GM18498 (cell line): ENCODE results near the gene OR2T6.
A peak's percentile ranks its signal among the peaks of the same experiment; 100 is the strongest.
"Not testable (repeated sequence)": the region's sequence is repeated elsewhere in the genome, so short reads cannot be mapped to it uniquely, and the experiment has no call there.

ENCODE experiments used
- ATAC-seq: cut with Tn5 transposase; IDR thresholded peaks from one replicate; pipeline ENCODE4 v1.9.1; 2021; ENCODE audit warnings: mild to moderate bottlenecking, moderate library complexity; ENCODE audit not compliant: unreplicated experiment

The OR2T6 gene

GRCh38 chr1:248432201-248432600 lies 56.7 kb downstream of the OR2T6 start:
- not testable (repeated sequence) for ATAC-seq

GRCh38 chr1:248433811-248434415 lies 58.4 kb downstream of the OR2T6 start:
- ATAC-seq: not testable (repeated sequence)

- not testable (repeated sequence) for ATAC-seq
These were observed 59.4 kb downstream of the OR2T6 start for GRCh38 chr1:248434913-248435312.

- ATAC-seq: peak; percentile 81
These were observed 60.8 kb downstream of the OR2T6 start for GRCh38 chr1:248436303-248436702.

GRCh38 chr1:248438668-248439067 lies 63.1 kb downstream of the OR2T6 start:
- ATAC-seq: not testable (repeated sequence)

- peak; percentile 35 for ATAC-seq
These were observed 63.7 kb downstream of the OR2T6 start for GRCh38 chr1:248439283-248439682.
